GM08714 (cell line): ENCODE data around the gene DLGAP4.

Experiments
- H3K4me3 ChIP-seq: fragments of 200-500 bp; sonication (Bioruptor generic); 2 replicates; pipeline ENCODE4 v1.5.1; 2014; ENCODE audit warnings: mild to moderate bottlenecking, low read length, inconsistent platforms
- ZNF274 ChIP-seq: IDR thresholded peaks from 2 replicates; pipeline ENCODE4 v1.6.1; 2012; ENCODE audit warnings: mild to moderate bottlenecking, low read depth, low read length

The DLGAP4 gene

DNA sequence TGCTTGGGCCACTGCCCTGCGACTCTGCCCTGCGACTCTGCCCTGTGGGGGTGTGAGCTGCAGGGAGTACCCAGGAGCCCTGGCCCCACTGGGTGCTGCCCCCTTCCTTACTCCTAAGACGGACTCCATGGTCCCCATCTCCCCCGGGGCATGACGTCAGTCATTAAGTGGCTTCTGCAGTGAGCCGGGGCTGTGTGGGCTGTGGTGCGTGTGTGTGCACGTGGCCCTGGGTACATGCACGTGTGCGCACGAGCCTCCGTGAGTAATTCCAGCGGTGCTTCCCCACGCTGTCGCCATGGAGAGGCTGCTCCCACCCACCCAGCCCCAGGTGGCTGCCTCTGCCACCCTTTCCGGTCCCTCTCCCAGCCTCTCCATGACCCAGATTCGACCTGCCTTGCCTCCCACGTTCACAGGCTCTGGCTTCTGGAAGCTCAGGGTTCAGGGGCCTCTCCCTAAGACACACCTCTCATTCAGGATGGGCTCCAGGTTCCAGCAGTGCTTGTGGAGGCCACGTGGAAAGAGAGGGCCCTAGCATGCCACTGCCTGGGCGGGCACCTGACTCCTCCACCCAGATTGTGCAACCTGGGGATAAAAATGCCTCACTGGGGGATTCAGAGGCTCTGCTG lies 88.3 kb downstream of the DLGAP4 start:
- H3K4me3 ChIP-seq, result no peak overlapping the region
- no peak for TF ChIP-seq ZNF274

GRCh38 chr20:36396340-36396739 lies 90.2 kb downstream of the DLGAP4 start:
- no peak for TF ChIP-seq ZNF274
- no peak overlapping the region for H3K4me3 ChIP-seq

- no peak for TF ChIP-seq ZNF274
- H3K4me3 ChIP-seq, result no peak overlapping the region
These were observed 90.9 kb downstream of the DLGAP4 start for GRCh38 chr20:36396847-36397630.

DNA sequence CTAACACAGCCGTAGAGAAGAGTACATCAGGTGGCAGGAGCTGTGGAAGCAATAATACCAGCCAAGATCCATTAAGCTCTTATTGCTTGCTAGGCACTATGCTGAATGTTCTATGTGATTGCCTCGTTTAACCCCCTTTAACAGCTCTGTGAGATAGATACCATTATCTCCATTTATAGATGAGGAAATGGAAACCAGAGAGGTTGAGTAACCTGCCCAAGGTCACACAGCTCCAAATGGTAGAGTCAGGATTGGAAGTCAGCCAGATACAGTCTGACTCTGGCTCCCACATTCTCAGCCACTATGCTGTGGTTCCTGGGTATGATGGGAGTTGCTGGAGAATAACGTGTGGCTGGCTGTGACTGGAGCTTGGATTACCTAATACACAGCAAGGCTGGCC lies 92.4 kb downstream of the DLGAP4 start:
- no peak overlapping the region for H3K4me3 ChIP-seq
- TF ChIP-seq ZNF274, result no peak

DNA sequence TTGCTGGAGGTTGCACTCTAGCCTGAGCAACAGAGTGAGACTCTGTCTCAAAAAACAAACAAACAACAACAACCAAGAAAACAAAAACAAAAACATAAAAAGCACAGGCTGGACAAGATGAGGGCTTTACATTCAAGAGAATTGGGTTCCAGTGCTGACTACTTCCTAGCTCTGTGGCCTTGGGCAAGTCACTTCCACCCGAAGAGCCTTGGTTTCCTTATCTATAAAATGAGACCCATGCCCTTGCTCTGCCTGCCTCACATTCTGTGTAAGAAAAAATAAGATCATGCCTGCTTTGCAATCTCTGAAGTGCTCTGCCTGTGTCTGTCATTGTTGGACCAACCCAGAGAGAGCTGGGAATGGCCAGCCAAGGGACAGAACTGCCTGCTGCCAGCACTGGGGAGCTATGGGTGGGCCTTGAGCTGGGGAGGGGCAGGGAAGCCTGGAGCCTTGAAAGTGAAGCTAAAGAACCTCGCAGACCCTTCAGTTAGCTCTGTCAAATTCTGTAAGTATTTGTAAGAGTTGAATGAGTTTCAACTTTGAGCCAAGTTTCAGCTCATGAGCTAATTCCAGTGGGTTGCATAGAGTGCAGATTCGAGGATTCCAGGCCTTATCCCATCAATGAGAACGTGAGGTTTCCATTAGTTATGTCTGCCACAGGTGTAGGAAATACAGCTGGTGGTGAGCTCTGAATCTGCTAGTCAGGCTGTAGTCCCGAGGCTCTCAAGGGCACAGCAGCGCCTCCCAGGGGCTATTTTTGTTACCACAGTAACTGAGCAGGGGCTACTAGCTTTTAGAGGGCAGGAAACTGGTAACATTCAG lies 93.2 kb downstream of the DLGAP4 start:
- no peak for TF ChIP-seq ZNF274
- H3K4me3 ChIP-seq, result no peak overlapping the region

- no peak overlapping the region for H3K4me3 ChIP-seq
- TF ChIP-seq ZNF274, result no peak
These were observed 93.9 kb downstream of the DLGAP4 start for GRCh38 chr20:36399969-36400545.

DNA sequence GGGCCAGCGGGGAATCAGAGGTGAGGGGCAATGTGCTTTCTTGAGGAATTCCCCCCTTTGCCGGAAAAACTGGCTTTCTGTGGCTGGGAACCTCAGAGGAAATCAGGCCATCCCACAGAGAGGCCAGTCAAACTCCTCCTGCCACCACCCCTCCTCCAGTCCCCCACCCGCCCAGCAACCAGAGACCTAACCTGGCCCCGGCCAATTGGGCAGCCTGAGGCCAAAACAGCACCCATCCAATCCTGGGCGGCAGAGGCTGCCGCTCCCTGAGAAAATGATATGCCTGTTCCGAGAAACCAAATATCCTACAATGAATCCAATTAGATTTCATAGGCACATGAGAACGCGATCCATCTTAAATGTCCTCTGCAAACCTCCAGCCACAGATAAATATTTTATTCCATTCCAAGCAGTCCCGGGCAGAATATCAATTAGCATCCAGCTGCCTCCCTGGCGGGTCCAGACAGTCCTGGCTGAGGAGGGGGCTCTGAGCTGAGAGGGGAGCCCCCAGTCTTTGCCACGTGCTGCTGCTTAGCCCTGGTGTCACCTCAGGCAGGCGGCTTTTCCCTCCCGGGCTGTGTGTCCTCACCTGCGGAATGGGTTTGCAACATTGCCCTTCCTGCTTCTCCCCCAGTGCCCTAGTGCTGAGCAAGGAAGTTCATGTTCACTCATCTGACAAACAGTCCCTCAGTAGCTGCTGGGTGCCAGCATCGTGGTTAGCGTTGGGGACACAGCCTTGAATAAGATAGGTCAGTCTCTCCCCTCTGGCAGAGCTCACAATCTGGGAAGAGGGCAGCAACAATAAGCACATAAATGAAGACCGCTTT lies 95.0 kb downstream of the DLGAP4 start:
- TF ChIP-seq ZNF274, result no peak
- no peak overlapping the region for H3K4me3 ChIP-seq

- no peak for TF ChIP-seq ZNF274
- no peak overlapping the region for H3K4me3 ChIP-seq
These were observed 96.6 kb downstream of the DLGAP4 start for GRCh38 chr20:36402708-36403107.

DNA sequence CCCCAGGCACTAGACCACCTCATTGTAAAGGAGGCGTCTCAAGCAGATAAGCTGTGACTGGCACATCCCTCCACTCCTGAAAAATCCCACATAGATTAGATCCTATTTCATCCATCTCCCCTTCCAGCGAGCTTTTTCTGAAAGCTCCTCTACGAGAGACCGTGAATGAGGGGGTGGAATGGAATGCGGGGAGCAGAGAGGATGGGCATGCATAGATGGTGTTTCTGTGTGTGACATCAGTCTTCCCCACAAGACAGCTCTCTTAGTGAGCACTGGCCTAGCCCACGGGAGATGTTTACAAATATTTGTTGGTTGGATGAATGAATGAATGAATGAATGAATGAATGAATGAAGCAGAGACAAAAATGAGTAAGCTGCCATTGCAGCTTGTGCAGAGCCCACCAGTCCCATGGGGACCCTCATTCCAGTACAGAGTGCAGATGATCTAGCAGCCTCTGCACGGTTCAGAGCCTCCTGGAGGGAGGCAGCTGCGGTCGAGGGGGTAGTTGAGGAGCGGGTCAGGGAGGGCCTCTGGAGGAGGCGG lies 98.4 kb downstream of the DLGAP4 start:
- no peak for TF ChIP-seq ZNF274
- H3K4me3 ChIP-seq, result no peak overlapping the region

DNA sequence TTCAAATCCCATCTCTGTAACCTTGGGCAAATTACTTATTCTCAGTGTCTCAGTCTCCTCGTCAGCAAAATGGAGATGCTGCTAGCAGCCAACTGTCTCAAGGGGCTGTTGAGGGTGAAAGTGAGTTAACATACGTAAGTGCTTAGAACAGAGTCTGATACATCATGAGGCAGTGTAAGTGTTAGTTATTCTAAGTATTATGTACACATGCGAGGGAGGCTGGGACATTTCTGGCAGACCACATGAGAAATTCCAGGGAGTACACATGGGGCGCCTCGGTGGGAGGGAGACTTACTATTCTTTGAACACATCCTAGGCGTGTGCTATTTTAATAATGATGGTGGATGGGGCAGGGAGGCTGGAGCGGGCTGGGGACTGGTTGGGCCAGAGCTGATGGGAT lies 99.1 kb downstream of the DLGAP4 start:
- no peak overlapping the region for H3K4me3 ChIP-seq
- no peak for TF ChIP-seq ZNF274

- no peak for TF ChIP-seq ZNF274
- H3K4me3 ChIP-seq, result no peak overlapping the region
These were observed 101.1 kb downstream of the DLGAP4 start for GRCh38 chr20:36407199-36407733.

DNA sequence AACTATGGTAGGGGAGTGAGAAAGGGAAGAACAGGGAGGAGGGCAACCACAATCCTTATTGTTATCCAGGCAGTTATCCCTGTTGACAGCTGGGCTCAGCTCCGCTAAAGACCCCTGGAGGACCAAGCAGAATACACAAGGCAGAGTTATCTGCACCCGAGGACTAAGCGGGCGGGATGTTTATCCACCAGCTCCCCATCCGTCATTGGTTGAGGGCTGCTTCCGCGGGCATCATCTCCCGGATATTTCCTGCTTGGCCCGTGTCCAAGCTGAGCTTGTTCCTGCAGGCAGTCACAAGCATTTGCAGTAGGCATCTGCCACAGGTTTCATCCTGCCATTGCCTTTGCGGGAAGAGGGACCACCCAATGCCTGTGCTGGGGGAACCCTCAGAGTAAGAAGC lies 102.1 kb downstream of the DLGAP4 start:
- TF ChIP-seq ZNF274, result no peak
- no peak overlapping the region for H3K4me3 ChIP-seq

- TF ChIP-seq ZNF274, result no peak
- no peak overlapping the region for H3K4me3 ChIP-seq
These were observed 105.8 kb downstream of the DLGAP4 start for GRCh38 chr20:36411861-36412454.
